GM19328 (cell line): ENCODE data around the gene STOM.

Source experiments
- ATAC-seq: cut with Tn5 transposase; IDR thresholded peaks from one replicate; pipeline ENCODE4 v1.9.1; 2021; ENCODE audit warnings: mild to moderate bottlenecking, moderate library complexity; ENCODE audit not compliant: unreplicated experiment

Gene STOM

GRCh38 chr9:121372239-121373010, 2.4 kb upstream of the STOM start:
- no peak for ATAC-seq

GRCh38 chr9:121371495-121372061, 1.5 kb upstream of the STOM start:
- no peak for ATAC-seq

- no peak for ATAC-seq
These were observed 1.3 kb downstream of the STOM start for GRCh38 chr9:121368745-121369144.

DNA sequence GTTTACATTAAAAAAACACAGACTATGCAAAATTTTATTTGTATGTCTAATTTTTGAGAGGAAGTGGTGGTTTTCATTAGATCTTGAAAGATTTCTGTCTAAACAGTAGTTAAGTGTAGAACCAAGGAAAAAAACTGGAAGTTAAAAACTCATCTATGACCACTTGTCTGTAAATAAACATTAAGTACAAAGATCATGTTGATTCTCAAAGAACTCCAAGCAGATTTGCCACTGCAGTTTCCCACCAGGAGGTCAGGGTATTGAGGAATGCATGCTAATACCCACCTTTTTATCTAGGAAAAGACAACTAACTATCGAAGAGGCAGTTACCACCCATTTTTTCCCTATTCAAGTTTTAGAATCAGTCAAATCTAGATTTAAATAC, 1.9 kb downstream of the STOM start:
- ATAC-seq = no peak

- ATAC-seq = no peak
These were observed 2.5 kb downstream of the STOM start for GRCh38 chr9:121367306-121368137.

GRCh38 chr9:121366611-121367192, 3.3 kb downstream of the STOM start:
- ATAC-seq = no peak

DNA sequence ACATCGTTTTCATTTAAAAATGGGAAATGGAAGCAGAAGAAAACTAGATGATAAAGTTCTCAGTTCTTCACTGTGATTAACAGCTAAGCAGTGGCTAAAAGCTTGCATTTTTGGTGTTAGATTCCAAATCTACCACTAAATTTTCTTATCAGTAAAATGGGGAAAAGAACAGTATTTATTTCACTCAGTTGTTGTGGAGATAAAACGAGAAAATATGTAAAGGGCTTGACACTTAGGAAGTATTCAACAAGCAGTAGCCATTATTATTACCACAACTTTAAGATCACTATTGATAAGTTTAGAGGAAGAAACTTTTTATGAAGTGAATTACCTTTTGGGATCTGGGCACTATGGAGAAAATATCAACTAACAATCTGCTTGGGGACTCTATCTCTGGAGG, 4.5 kb downstream of the STOM start:
- no peak for ATAC-seq

DNA sequence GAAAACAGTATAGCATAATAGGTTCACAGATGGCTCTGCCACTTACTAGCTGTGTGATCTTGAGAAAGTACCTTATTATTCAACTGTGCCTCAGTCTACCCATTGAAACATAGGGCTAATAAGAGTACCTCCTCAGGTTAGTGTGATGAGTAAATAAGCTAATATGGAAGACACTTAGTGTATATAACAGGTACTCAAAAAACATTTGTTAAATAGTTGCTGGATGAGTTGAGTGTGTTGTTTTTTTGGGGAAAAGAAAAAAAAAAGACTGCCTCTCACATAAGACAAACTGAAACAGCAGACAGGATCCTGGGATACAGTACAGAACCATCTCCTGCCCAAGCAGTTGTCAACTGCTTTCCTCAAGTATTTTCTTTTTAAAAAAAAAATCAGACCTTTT, 5.2 kb downstream of the STOM start:
- no peak for ATAC-seq

DNA sequence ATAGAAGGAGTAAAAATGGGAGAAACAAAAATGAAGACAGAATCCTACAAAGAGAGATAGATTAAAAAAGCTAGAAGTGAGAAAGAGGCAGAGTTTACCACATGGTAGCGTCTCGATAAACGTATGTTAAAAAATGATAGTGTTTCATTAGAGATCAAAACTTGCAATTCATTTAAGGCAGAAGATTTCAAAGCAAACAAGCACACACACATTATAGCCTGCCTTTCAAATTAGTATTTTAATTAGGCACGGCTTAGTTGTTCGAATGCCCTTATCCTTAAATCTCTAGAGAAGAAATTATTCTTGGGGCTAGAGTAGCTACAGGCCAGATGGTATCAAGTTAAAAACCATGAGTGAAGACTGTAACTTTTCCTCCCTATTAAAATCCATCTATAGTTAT, 6.0 kb downstream of the STOM start:
- no peak for ATAC-seq

GRCh38 chr9:121363622-121363961, 6.5 kb downstream of the STOM start:
- no peak for ATAC-seq

GRCh38 chr9:121362813-121363621, 7.0 kb downstream of the STOM start:
- no peak for ATAC-seq

GRCh38 chr9:121360601-121361374, 9.3 kb downstream of the STOM start:
- ATAC-seq = no peak

DNA sequence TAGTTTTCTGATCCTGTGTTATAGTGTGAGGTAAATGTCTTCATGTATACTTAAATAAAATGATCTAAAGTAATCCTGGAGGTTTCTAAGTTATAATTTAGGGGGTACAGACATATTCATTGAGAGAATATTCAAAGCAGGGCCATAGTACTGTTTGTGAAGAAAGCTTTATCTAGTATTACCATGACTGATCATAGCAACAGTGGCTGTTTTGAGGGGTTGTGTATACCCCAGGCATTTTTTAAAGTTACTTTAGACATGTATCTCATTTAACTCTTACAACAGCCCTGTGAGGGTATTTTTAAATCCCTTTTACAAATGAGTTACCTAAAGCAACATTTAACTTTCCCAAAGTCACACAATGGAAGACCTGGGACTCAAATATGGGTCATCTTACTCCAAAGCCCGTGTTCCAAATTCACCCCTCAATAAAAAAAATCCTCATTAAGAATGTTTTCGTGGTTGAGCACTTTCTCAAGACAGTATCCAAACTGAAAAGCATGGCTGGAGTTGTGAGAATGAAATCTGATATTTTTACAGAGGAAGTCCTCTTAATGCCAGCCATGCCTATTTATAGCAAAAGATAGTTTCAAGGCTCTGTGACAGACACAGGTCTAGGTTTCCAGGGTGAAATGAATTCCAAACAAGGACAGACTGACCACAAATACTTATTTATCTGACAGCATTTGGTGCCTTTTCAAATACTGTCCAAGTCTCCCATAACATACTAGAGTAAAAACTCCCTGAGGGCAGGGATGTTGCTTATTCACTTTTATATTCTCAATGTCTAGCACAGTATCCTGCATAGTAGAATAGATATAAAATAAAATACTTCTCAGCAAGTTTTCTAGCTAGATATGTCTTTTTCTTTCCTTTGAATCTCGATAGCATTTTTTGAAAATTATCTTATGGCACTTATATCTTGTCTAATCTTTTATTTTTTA, 10.4 kb downstream of the STOM start:
- ATAC-seq = no peak

GRCh38 chr9:121358751-121359150, 11.3 kb downstream of the STOM start:
- no peak for ATAC-seq

- ATAC-seq = no peak
These were observed 13.0 kb downstream of the STOM start for GRCh38 chr9:121357011-121357410.

DNA sequence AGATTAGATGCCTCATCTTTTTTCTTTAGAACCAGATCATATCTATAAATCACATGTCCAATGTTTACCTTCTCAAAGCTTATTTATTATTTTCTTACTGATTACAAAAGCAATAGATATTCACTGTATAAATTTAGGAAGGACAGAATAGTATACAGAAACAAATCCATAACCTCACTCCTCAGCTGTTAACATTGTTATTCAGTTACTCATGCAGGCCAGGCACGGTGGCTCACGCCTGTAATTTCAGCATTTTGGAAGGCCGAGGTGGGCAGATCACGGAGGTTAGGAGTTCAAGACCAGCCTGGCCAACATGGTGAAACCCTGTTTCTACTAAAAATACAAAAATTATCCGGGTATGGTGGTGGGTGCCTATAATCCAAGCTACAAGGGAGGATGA, 15.3 kb downstream of the STOM start:
- no peak for ATAC-seq

GRCh38 chr9:121354141-121354540, 15.9 kb downstream of the STOM start:
- no peak for ATAC-seq

DNA sequence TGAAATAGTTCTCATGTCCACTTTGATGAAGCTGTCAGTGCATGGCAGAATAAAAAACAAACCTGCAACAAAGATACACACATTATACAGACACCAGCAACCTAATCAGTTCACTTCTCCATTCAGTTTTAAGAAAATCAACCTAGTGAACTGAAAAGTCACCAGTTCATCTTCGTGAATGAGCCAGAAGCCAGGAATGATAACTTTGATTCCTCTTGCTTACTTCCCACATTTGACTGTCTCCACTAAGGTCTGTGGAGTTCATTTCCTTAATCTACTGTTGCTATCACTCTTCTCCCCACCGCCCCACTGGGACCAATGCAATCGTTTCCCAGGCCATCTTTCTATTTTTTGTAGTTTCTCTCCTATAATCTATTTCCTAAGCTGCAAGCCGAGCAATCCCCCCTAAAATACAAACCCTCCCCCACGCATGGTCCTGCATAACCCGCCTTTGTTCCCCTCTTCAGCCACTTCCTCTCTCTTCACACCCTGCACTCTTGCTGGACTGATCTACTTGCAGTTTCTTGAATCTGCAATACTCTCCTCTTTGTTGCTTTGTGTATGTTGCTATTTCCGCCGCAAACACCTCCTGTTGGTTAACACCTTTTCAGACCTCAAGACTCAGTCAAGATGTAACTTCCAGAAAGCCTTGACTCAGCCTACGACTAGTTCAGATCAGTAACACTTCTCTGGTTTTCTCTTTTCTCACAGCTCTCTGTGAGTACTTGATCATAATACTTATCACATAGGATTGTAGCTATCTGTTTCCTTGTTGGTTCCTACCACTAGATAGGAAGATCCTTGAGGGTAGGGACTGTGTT, 16.6 kb downstream of the STOM start:
- ATAC-seq = no peak
